HG02678 (cell line): ENCODE measurements around the gene TAF3.

Experiments used
- ATAC-seq: cut with Tn5 transposase; IDR thresholded peaks from one replicate; pipeline ENCODE4 v1.9.1; 2021; ENCODE audit warnings: mild to moderate bottlenecking, moderate library complexity; ENCODE audit not compliant: unreplicated experiment

TAF3 gene

DNA sequence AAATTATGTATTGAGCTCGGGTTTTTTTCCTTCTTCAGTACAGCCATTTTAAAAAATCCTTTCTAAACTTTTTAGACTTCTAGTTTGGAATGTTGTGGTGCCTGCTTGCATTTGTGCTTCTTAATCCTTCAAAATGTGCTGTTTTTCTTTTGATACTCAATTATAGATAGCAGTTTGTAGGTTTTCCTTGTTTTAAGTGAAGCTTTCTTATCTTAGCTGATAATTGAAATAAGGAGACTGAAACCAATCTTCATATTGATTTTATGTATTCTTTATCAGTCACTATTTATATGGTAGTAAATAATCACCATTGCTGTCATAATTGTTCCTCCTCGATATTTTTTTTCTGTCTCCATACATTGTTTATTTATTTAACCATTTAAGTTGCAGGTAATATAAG is 56.6 kb downstream of the TAF3 start:
- ATAC-seq = no peak

- no peak for ATAC-seq
Observed at GRCh38 chr10:7876541-7877127, 58.3 kb downstream of the TAF3 start.

GRCh38 chr10:7881119-7881518 is 62.8 kb downstream of the TAF3 start:
- no peak for ATAC-seq

GRCh38 chr10:7886056-7886455 is 67.8 kb downstream of the TAF3 start:
- ATAC-seq = no peak

DNA sequence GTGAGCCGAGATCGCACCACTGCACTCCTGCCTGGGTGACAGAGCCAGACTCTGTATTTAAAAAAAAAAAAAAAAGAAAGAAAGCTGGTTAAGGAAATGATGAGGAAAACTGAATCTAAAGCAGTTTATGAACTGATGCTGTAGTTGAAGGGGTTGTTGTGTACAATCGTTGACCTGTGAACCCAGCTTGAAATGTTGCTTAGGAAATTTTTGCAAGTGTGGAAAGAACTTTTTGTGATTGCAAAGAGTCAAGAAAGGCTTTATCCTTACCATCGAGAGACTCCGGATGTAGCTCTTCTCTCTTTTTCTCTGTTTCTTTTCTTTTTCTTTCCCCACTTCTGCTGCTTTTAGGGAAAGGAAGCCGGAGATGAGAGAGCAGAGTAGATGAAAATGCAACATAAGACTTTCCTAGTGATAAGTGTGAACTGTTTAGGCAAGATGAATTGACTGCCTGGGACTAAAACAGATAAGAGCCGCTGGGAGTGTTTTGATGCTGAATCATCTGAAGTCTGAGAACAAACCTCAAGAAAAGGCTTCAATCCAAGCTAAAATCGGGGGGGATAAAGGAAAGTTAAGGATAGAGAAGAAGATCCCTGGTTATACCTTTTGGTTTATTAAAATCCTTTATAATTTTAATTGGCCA is 69.0 kb downstream of the TAF3 start:
- no peak for ATAC-seq

DNA sequence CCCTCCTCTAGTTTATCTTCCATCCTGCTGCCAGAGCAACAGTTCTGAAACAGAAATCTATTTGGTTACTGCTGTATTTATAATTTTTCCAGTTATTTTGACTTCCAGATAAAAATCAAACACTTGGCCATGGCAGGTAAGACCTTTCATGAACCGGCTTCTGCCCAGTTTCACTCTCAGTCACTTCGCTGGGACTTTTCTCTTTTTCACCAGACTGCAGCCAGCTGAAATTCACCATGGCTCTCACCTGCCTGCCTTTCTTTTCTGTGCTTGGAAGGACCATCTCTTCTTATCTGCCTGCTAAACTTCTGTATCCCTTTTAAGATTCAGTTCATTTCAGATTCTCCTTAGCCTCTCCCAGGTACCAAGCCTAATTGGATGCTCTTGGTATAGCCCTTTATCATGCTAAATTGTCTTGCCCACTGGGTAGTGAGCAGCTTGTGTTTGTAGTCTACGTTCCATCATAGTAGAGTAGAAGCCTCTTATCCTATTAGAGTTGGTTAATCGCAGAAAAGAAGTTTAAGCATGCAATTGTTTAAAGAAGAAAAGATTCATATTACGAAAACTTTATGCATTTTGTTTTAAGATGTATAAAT is 71.7 kb downstream of the TAF3 start:
- ATAC-seq = no peak

DNA sequence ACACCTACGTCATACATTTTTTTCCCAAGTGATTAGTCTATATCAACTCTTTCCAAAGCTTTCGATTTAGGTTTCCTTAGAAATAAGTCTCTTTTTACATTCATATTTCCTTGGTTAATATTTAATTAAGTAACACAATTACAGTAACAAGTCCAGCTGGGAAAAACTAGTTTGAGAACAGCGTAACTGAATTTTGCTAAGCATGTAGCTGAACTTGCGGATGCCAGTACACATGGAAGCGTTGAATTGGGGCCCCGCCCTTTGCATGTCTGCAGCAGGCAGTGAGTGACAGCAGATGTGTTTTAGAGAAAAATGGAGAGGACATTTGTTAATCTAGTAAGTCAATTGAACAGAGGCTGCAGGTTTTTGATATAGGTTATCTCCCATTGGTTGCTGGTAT is 72.5 kb downstream of the TAF3 start:
- ATAC-seq = no peak

- ATAC-seq = no peak
Observed at GRCh38 chr10:7891634-7892033, 73.3 kb downstream of the TAF3 start.

- no peak for ATAC-seq
Observed at GRCh38 chr10:7892146-7892545, 73.8 kb downstream of the TAF3 start.

GRCh38 chr10:7895699-7896090 is 77.4 kb downstream of the TAF3 start:
- ATAC-seq = no peak

DNA sequence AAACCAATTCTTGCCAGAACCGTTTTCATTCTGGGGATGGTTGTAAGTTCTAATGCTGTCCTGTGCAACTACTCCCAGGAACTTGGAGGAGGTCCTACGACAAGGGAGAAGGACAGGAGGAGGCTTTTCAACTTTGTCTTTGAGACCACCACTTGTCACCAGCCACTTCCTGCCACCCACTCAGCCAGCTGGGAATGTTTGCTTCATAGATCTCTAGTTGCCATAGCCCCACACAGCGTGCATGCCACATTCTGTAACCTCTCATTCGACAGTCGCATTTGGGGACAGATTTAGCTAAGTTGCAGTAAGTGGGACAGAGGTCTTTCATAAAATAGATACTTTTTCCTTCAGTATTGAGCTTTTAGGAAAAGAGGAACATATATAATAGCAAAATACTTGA is 78.0 kb downstream of the TAF3 start:
- no peak for ATAC-seq

DNA sequence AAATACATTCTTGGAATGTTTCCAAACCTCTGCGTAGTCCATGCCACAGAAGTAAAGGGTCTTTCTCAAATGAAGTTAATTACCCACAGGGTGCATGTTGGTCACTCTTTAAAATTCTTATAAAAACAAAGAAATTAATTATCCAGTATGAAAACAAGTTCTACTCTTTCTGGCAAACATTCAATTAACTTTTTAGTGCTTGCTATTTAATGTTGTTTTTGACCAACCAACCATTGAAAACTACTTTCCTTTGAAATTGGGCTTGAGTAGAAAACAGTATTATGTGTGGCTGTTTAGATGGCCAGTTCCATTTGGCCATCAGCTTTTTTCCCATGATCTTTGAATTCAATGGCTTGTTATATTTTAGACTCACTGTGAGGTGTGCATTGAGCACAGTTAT is 83.0 kb downstream of the TAF3 start:
- ATAC-seq = no peak

GRCh38 chr10:7902413-7902812 is 84.1 kb downstream of the TAF3 start:
- no peak for ATAC-seq

DNA sequence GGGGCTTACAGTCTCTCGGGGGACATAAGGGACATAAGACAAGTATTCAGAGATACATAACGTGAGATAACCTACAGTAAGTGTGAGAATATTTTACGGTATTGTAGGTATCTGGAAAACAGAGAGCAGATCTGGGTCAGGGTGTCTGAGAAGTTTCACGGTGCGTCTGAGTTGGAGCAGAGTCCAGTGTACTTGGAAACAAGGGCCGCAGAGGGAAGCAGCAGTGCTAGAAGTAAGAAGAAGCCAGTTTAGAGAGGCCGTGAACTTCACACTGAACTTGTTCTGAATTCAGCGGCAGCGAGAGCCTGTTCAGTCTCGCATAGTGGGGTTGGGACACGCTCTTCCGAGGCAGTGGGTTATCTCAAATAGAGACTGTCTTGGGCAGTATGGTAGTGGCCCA is 85.5 kb downstream of the TAF3 start:
- ATAC-seq = no peak

DNA sequence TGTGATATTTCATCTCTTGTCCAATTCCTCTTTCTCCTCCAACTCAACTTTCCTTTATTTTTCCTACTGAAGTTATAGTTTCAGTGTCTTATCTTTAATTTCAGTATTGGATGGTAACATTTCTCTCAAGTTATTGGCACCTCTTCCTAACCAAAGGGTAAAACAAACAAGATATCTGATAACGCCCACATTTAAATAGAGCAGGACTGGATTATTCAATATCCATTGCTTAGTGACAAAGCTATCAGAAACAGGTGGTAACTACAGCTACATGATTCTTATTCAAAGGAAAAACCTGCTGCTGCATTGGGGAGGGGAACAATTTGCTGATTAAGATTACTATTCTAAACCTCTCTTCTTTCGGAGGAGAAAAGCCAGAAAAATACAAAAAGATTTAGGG is 87.8 kb downstream of the TAF3 start:
- ATAC-seq = no peak

DNA sequence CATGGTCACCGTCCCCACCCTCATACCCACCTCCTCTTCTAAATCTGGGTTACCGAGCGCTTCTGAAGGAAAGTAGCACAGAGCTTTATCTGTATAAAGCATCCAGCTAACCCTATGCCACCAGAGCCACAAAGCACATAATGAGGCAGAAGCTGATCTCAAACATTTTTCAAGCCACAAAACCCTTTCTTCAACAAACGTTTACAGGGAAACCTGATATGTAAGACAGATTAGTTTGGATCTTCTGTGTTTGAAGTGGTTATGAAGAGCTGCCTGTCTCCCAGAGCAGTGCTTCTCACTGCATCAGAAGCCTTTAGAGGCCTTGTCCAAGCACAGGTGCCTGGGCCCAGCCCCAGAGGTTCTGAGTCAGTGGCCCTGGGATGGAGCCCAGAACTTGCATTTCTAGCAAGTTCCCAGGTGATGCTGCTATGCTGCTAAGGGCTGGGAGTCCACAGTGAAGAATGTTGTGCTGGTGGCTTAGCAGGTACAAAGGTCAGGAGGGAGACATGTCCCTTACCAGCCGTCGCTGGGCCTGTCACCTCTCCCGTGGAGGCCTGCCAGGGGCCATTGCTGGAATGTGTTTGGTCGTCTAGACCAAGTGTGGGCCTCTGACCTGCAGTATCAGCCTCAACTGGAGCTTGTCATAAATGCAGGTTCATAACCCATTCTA is 90.4 kb downstream of the TAF3 start:
- ATAC-seq = no peak

DNA sequence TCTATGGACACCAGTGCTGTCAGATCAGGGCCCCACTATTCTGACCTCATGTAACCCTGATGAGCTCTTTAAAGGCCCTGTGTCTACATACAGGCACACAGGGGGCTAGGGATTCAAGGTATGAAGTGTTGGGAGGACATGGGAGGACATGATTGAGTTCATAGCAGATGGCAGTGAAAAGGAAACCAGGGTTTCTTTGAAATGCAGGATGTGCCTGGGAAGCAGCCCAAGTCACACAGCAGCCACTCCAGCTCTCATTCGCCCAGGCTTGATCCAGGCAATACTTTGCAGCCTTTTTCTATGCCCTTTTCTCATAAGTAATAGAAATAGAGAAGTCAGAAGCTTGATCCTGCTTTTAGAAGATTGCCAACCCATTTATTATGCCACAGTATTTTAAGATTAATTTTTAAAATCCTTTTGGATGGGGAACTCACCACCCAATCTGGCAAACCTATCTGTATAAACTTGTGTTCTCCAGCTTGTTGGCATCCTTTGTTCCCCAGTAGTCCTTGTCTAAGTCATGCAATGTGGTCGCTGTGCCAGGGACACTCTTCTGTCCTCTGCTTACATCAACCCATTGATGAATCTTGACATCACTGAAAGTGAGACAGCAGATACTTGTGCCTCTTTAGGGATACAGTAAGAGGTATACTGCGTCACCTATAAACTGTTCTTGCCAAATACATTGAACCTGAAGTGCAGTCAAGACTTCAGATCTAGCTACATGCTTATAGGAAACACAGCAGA is 95.0 kb downstream of the TAF3 start:
- no peak for ATAC-seq

DNA sequence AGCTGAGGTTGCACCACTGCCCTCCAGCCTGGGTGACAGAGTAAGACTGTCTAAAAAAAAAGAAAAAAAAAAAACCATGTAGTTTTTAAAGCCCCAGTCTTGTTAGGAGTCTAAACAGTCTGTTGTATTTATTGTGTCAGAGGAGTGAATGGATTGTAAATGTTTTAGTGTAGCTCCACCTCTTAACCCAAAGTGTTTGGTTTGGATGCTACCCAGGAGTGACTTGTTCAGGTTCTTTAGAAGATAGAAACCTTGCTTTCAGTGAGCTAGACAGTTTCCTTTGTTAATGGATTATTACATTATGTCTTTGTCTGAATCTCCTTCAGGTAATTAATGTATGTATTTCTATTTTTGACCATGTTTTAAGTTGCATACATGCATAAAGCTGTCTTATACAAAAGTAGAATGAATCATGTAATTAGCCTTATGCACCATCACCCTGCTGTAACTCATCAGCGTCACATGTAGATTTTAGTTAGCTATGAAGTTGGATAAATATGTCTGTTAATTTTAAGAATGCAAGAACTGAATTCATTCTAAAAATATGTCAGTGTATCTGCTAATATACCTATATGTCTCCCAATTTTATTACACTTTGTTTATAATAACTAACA is 97.7 kb downstream of the TAF3 start:
- no peak for ATAC-seq

GRCh38 chr10:7917736-7918135 is 99.4 kb downstream of the TAF3 start:
- no peak for ATAC-seq

- ATAC-seq = no peak
Observed at GRCh38 chr10:7922707-7923106, 104.4 kb downstream of the TAF3 start.

- ATAC-seq = no peak
Observed at GRCh38 chr10:7928536-7928935, 110.2 kb downstream of the TAF3 start.
